Spleen (tissue), 11 donors: ENCODE results near the gene PAK4. TPM values are rescaled to one million over a fixed set of nuclear protein-coding genes. Genes with fewer than 3 reads are reported as not detected.
"Not testable (repeated sequence)": the region's sequence is repeated elsewhere in the genome, so short reads cannot be mapped to it uniquely, and the experiment has no call there.

ENCODE experiments used
- DNase-seq: peaks from one replicate; pipeline ENCODE4 v3.0.0-alpha.2; 2020
- H3K27ac ChIP-seq, 8 donors: fragments of 200-600 bp; sonication (generic) in 7 of 8; 1 replicate in 4 of 8; 2 replicates in 4 of 8; pipeline versions ENCODE4 v1.5.0 to v1.8.0; 2016 to 2021; ENCODE audit warnings: inconsistent platforms in 4 of 8, mild to moderate bottlenecking in 4 of 8, moderate library complexity in 1 of 8
- H3K27me3 ChIP-seq, 7 donors: fragments of 200-600 bp; sonication (generic) in 6 of 7; replicated peaks in 1 of 7; 1 replicate in 4 of 7; 2 replicates in 3 of 7; pipeline versions ENCODE4 v1.5.0 to v1.8.0; 2016 to 2021; ENCODE audit warnings: inconsistent platforms in 3 of 7, mild to moderate bottlenecking in 1 of 7
- H3K36me3 ChIP-seq, 6 donors: fragments of 200-600 bp; sonication (generic) in 5 of 6; 1 replicate in 4 of 6; 2 replicates in 2 of 6; pipeline versions ENCODE4 v1.5.0 to v1.8.0; 2016 to 2021; ENCODE audit warnings: inconsistent platforms in 2 of 6
- H3K4me1 ChIP-seq, 6 donors: fragments of 200-600 bp; sonication (generic) in 5 of 6; 1 replicate in 3 of 6; 2 replicates in 3 of 6; pipeline versions ENCODE4 v1.5.0 to v1.8.0; 2016 to 2021; ENCODE audit warnings: inconsistent platforms in 3 of 6
- H3K4me3 ChIP-seq, 8 donors: fragments of 200-600 bp; sonication (generic) in 7 of 8; 1 replicate in 4 of 8; 2 replicates in 4 of 8; pipeline versions ENCODE4 v1.5.0 to v1.8.0; 2016 to 2021; ENCODE audit warnings: inconsistent platforms in 4 of 8, mild to moderate bottlenecking in 4 of 8, moderate library complexity in 2 of 8
- H3K9me3 ChIP-seq, 8 donors: fragments of 200-600 bp; sonication (generic) in 7 of 8; 1 replicate in 4 of 8; 2 replicates in 4 of 8; pipeline versions ENCODE4 v1.5.0 to v1.8.0; 2016 to 2021; ENCODE audit warnings: inconsistent platforms in 4 of 8
- POLR2A ChIP-seq, 3 donors: fragments of 450-650 bp; IDR thresholded peaks; one replicate each; pipeline ENCODE4 v1.5.1; 2017; ENCODE audit warnings: antibody characterized with exemption in 3 of 3, mild to moderate bottlenecking in 1 of 3
- POLR2AphosphoS5 ChIP-seq, 3 donors: sonication (generic); formaldehyde crosslinking; IDR thresholded peaks; one replicate each; pipeline ENCODE4 v1.5.1; 2017; ENCODE audit warnings: antibody characterized with exemption in 3 of 3
- WGBS, 5 donors: extraction: QIAGEN DNeasy Blood & Tissue Kit in 3 of 5; methylation state at CpG; one replicate each; pipeline versions ENCODE4 v1.1.5 to v1.1.7; 2013 to 2018; 5-methylcytosine and 5-hydroxymethylcytosine counted together
- intact Hi-C: fragments of 100-400 bp; cut with DNase I; formaldehyde crosslinking; loops from one replicate; pipeline ENCODE4 v1.15.0; 2023; ENCODE audit warnings: low total_unique reads
- polyA plus RNA-seq, 3 donors: library from polyadenylated mRNA; stranded (reverse); fragments of 200-250 nt; gene quantifications; one replicate each; pipeline ENCODE4 v1.2.1, GENCODE V29; 2013
- total RNA-seq, 7 donors: library from RNA; depleted of rRNA in 3 of 7; stranded (reverse); fragments of >200 nt in 3 of 7; fragmentation: NEBNext Ultra II Directional in 4 of 7; extraction: Animal tissue kit (Norgen Biotek cat#: 25700) in 4 of 7; gene quantifications; one replicate each; pipeline versions ENCODE4 v1.1.0 to v1.2.1, GENCODE V29; 2016 to 2021
- TF ChIP-seq, protein P1 (sequence below), 11 experiments: fragments of 200-600 bp in 7 of 11; fragments of 450-650 bp in 4 of 11; sonication (generic) in 4 of 11; IDR thresholded peaks in 8 of 11; conservative IDR thresholded peaks in 3 of 11; 1 replicate in 7 of 11; 2 replicates in 4 of 11; pipeline versions ENCODE4 v1.4.0 to v1.8.0; 2016 to 2021; ENCODE audit warnings: antibody characterized with exemption in 11 of 11, inconsistent platforms in 4 of 11, mild to moderate bottlenecking in 1 of 11
- donor health status: healthy with polysubstance abuse.
- donor health status: DM: no; HTN: no; CAD: no; lungs with moderate emphysema.
- donor health status: DM: no; HTN: no; CAD: no.
- donor health status: Bipolar disorder and iron deficiency.
- donor health status: healthy.
- donor health status: DM: no; HTN: no; CAD: no.
- donor health status: DM: yes; HTN: yes; CAD: no.

Gene PAK4
- total and polyA plus RNA-seq, 10 donors, result 5.2 to 27.8 (median 14.7) TPM

DNA sequence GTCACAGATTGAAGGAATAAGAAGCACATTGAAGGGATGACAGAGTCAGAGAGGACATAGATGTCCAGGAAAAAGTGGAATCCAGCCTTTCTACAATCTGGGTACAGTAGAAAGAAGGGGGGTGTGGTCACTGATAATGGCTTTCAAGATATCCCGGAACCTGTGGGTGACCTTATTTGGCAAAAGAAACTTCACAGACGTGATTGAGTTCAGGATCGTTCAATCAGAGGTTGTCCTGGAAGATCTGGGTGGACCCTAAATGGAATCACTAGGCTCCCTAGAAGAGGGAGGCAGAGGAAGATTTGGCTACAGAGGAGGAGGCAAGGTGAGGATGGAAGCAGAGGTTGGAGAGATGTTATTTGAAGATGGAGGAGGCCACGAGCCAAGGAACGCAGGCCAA, 91.5 kb downstream of the PAK4 start:
- Histone ChIP-seq H3K9me3 (peaks cover 0 to 5% (median 0%) of the 10 kb centered on the region in 8 donors), H3K4me1 (no peaks in the 10 kb centered on the region), H3K27ac (no peak overlapping the region), H3K36me3 (no peaks in the 10 kb centered on the region), H3K4me3 (no peak overlapping the region), H3K27me3 (peaks cover 0 to 56% (median 0%) of the 10 kb centered on the region in 7 donors)
- DNase-seq, result no peak
- no peak for TF ChIP-seq POLR2AphosphoS5 (IDR thresholded peaks at IDR 0.05)
- TF ChIP-seq, protein P1, sequence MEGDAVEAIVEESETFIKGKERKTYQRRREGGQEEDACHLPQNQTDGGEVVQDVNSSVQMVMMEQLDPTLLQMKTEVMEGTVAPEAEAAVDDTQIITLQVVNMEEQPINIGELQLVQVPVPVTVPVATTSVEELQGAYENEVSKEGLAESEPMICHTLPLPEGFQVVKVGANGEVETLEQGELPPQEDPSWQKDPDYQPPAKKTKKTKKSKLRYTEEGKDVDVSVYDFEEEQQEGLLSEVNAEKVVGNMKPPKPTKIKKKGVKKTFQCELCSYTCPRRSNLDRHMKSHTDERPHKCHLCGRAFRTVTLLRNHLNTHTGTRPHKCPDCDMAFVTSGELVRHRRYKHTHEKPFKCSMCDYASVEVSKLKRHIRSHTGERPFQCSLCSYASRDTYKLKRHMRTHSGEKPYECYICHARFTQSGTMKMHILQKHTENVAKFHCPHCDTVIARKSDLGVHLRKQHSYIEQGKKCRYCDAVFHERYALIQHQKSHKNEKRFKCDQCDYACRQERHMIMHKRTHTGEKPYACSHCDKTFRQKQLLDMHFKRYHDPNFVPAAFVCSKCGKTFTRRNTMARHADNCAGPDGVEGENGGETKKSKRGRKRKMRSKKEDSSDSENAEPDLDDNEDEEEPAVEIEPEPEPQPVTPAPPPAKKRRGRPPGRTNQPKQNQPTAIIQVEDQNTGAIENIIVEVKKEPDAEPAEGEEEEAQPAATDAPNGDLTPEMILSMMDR (IDR thresholded peaks at IDR 0.05 in 8 of 11, conservative IDR thresholded peaks at IDR 0.05 in 3 of 11), result no peak
- TF ChIP-seq POLR2A (IDR thresholded peaks at IDR 0.05), result no peak
- intact Hi-C loops, result no loop called here
- 90 to 92% (median 91%) methylated on average over 5 of the region's 5 CpGs for WGBS, 5 donors

DNA sequence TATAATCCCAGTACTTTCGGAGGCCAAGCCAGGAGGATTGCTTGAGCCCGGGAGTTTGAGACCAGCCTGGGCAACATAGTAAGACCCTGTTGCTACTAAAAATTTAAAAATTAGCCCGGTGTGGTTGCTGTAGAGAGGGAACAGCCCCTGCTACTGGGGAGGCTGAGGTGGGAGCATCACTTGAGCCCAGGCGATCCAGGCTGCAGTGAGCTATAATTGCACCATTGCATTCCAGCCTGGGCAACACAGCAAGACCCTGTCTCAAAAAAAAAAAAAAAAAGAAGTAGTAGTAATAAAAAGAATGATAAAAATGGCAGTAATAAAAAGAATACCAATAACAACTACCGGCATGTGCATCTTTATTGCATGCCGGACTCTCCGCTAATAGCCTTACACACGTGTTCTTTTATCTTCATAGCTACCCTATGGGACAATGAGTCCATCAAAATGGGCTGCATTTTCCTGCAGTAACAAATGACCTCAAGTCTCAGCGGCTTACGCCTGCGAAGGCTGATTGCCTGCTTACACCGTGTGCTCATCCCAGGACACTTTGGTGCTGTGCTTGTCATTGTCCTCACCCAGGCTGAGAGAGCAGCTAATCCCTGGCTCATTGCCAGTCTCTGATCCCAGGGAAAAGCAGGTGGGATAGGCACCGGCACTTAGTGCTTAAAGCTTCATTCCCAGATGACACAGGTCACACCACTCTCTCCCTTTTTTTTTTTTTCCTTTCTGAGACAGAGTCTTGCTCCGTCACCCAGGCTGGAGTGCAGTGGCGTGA, 92.8 kb downstream of the PAK4 start:
- H3K27me3 ChIP-seq, result peaks cover 0 to 69% (median 0%) of the 10 kb centered on the region in 7 donors
- no peak overlapping the region for H3K4me3 ChIP-seq
- peaks cover 0 to 5% (median 0%) of the 10 kb centered on the region in 8 donors for H3K9me3 ChIP-seq
- no peak for DNase-seq
- WGBS, 5 donors, result 83 to 87% (median 85%) methylated on average over 15 of the region's 15 CpGs
- TF ChIP-seq POLR2AphosphoS5 (IDR thresholded peaks at IDR 0.05) (no peak), POLR2A (IDR thresholded peaks at IDR 0.05) (no peak)
- TF ChIP-seq, protein P1 (IDR thresholded peaks at IDR 0.05 in 8 of 11, conservative IDR thresholded peaks at IDR 0.05 in 3 of 11), result no peak
- no peaks in the 10 kb centered on the region for H3K4me1 ChIP-seq
- H3K27ac ChIP-seq, result no peak overlapping the region
- no peaks in the 10 kb centered on the region for H3K36me3 ChIP-seq
- intact Hi-C loops, result no loop called here

DNA sequence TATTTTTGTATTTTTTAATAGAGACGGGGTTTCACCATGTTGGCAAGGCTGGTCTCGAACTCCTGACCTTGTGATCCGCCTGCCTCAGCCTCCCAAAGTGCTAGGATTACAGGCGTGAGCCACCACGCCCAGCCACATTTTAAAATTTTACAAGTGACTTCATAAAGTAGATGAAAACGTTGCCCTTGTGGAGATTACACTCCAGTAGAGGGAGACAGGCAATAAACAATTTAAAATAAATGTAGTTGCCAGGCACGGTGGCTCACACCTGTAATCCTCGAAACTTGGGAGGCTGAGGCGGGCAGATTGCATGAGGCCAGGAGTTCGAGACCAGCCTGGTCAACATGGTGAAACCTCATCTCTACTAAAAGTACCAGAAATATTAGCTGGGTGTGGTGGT, 93.5 kb downstream of the PAK4 start:
- H3K36me3 ChIP-seq, H3K4me3 ChIP-seq, DNase-seq, H3K27ac ChIP-seq, H3K9me3 ChIP-seq, H3K4me1 ChIP-seq, intact Hi-C loops: not testable (repeated sequence)
- 62 to 72% (median 67%) methylated on average over 10 of the region's 10 CpGs for WGBS, 5 donors
- peaks cover 0 to 76% (median 0%) of the 10 kb centered on the region in 7 donors for H3K27me3 ChIP-seq

DNA sequence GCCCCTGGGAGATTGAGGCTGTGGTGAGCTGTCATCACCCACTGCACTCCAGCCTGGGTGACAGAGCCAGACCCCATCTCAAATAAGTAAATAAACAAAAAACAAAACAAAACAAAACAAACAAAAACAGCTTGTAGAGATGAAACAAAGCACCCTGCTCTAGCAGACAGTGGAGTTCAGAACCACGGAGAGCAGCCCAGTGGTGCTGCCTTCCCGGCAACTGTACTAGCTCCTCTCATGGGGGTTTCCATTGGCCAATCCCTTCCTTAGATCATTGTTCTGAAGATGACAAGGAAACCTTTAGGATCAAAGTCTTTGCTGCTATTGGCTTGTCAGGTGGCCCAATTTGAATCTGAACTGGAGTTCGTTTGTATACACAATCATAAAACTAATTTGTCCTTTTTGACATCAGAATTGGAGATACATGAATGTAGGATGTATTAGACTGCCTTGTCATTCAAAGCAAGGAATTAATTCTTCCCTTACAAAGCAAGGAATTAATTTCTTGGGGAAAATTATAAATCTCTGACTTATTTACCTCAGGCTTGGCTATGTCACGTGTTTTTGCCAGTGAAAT, 98.2 kb downstream of the PAK4 start:
- peaks cover 0 to 56% (median 3%) of the 10 kb centered on the region in 7 donors for H3K27me3 ChIP-seq
- no peak for DNase-seq
- WGBS, 5 donors, result 16 to 24% (median 21%) methylated on average over 4 of the region's 4 CpGs
- H3K27ac ChIP-seq, result no peak overlapping the region
- TF ChIP-seq, protein P1 (IDR thresholded peaks at IDR 0.05 in 8 of 11, conservative IDR thresholded peaks at IDR 0.05 in 3 of 11), result no peak
- no peak for TF ChIP-seq POLR2A (IDR thresholded peaks at IDR 0.05)
- TF ChIP-seq POLR2AphosphoS5 (IDR thresholded peaks at IDR 0.05), result no peak
- no peak overlapping the region for H3K4me3 ChIP-seq
- intact Hi-C loops, result loop anchor here (10.0 kb wide), 1 partner anchor 101 kb away; the partner anchor contains the start of gene LRFN1
- no peaks in the 10 kb centered on the region for H3K9me3 ChIP-seq
- no peaks in the 10 kb centered on the region for H3K36me3 ChIP-seq
- no peaks in the 10 kb centered on the region for H3K4me1 ChIP-seq
